ENCODE measurements around the gene CAGE1. TPM values are rescaled to one million over a fixed set of nuclear protein-coding genes. Genes with fewer than 3 reads are reported as not detected.
"Not testable (repeated sequence)": the region's sequence is repeated elsewhere in the genome, so short reads cannot be mapped to it uniquely, and the experiment has no call there.

CAGE1 gene
- total RNA-seq, 1 experiment from 2014 or later: 0.29 TPM

- no peaks in the 10 kb centered on the region for H3K27me3 ChIP-seq (ENCODE audit: low read length)
- no TSS peak for BruUV-seq (replicated peaks)
- no peaks in the 10 kb centered on the region for H3F3A ChIP-seq (ENCODE audit: low read length, unreplicated experiment)
- no peaks in the 10 kb centered on the region for H3K9me2 ChIP-seq (replicated peaks; ENCODE audit: low read length)
- no peak for DNase-seq
- ATAC-seq: no peak
- peaks cover 11% of the 10 kb centered on the region for H3K79me2 ChIP-seq (ENCODE audit: low read length)
- no peak overlapping the region for H2AFZ ChIP-seq (ENCODE audit: low read length)
- H3K4me3 ChIP-seq (ENCODE audit: low read length): no peak overlapping the region
- H3K9me3 ChIP-seq (ENCODE audit: low read length): no peaks in the 10 kb centered on the region
- H3K36me3 ChIP-seq (ENCODE audit: low read depth, low read length): no peaks in the 10 kb centered on the region
- TF ChIP-seq EZH2 (IDR thresholded peaks at IDR 0.05; ENCODE audit: low read length, unreplicated experiment) (no peak), EZH2phosphoT487 (IDR thresholded peaks at IDR 0.05; ENCODE audit: borderline replicate concordance, low read length) (no peak), CTCF (conservative IDR thresholded peaks at IDR 0.05; ENCODE audit: low read depth, low read length) (no peak)
- CTCF ChIA-PET: interaction anchor here (0.6 kb wide), 1 partner anchor 274 kb away, joined by 3 read pairs; no protein-coding TSS in a partner anchor
- intact Hi-C loops (cut with micrococcal nuclease): no loop called here
- no peak overlapping the region for H3K4me2 ChIP-seq (ENCODE audit: low read length)
- H3K9ac ChIP-seq (ENCODE audit: low read length): no peak overlapping the region
- H4K20me1 ChIP-seq (ENCODE audit: low read length): peaks cover 4% of the 10 kb centered on the region; the same call in 1 of the 2 replicates
- POLR2A ChIA-PET (ENCODE audit: unreplicated experiment): interaction anchor here (0.6 kb wide), 1 partner anchor 243 kb away, joined by 10 read pairs; no protein-coding TSS in a partner anchor
- peaks cover 8% of the 10 kb centered on the region for H3K4me1 ChIP-seq (ENCODE audit: insufficient read depth, low read length)
- no peak overlapping the region for H3K27ac ChIP-seq (ENCODE audit: low read length)
These were observed 72.6 kb downstream of the CAGE1 start for GRCh38 chr6:7316658-7317533.

- CTCF ChIA-PET: no interaction called here
These were observed 73.6 kb downstream of the CAGE1 start for GRCh38 chr6:7315948-7316365.

GRCh38 chr6:7315087-7315947 lies 74.2 kb downstream of the CAGE1 start:
- BruUV-seq (replicated peaks); POLR2A ChIA-PET (ENCODE audit: unreplicated experiment); H3F3A ChIP-seq (ENCODE audit: low read length, unreplicated experiment); DNase-seq; H3K4me2 ChIP-seq (ENCODE audit: low read length); H3K36me3 ChIP-seq (ENCODE audit: low read depth, low read length); H3K9me3 ChIP-seq (ENCODE audit: low read length); H3K27me3 ChIP-seq (ENCODE audit: low read length); ATAC-seq; H2AFZ ChIP-seq (ENCODE audit: low read length); intact Hi-C loops (cut with micrococcal nuclease); H3K27ac ChIP-seq (ENCODE audit: low read length); H3K4me3 ChIP-seq (ENCODE audit: low read length); H3K9me2 ChIP-seq (replicated peaks; ENCODE audit: low read length); CTCF ChIA-PET; H3K9ac ChIP-seq (ENCODE audit: low read length): not testable (repeated sequence)
- peaks cover 18% of the 10 kb centered on the region for H3K4me1 ChIP-seq (ENCODE audit: insufficient read depth, low read length)
- peaks cover 27% of the 10 kb centered on the region for H3K79me2 ChIP-seq (ENCODE audit: low read length)
- peaks cover 13% of the 10 kb centered on the region for H4K20me1 ChIP-seq (ENCODE audit: low read length)

More at GRCh38 chr6:7315948-7316365, 73.6 kb downstream of the CAGE1 start:
- no peaks in the 10 kb centered on the region for H3K9me2 ChIP-seq (replicated peaks; ENCODE audit: low read length)
- no peaks in the 10 kb centered on the region for H3F3A ChIP-seq (ENCODE audit: low read length, unreplicated experiment)
- no peak overlapping the region for H3K9ac ChIP-seq (ENCODE audit: low read length)
- POLR2A ChIA-PET (ENCODE audit: unreplicated experiment): no interaction called here
- ATAC-seq (no peak), DNase-seq (no peak)
- BruUV-seq (replicated peaks): no TSS peak
- H3K9me3 ChIP-seq (ENCODE audit: low read length): no peaks in the 10 kb centered on the region
- H3K4me3 ChIP-seq (ENCODE audit: low read length): no peak overlapping the region
- no peaks in the 10 kb centered on the region for H3K36me3 ChIP-seq (ENCODE audit: low read depth, low read length)
- TF ChIP-seq EZH2phosphoT487 (IDR thresholded peaks at IDR 0.05; ENCODE audit: borderline replicate concordance, low read length) (no peak), EZH2 (IDR thresholded peaks at IDR 0.05; ENCODE audit: low read length, unreplicated experiment) (no peak), CTCF (conservative IDR thresholded peaks at IDR 0.05; ENCODE audit: low read depth, low read length) (no peak)
- H2AFZ ChIP-seq (ENCODE audit: low read length): no peak overlapping the region
- intact Hi-C loops (cut with micrococcal nuclease): no loop called here
- H3K4me1 ChIP-seq (ENCODE audit: insufficient read depth, low read length): peaks cover 14% of the 10 kb centered on the region
- H3K4me2 ChIP-seq (ENCODE audit: low read length): no peak overlapping the region
- H3K27ac ChIP-seq (ENCODE audit: low read length): no peak overlapping the region
- no peaks in the 10 kb centered on the region for H3K27me3 ChIP-seq (ENCODE audit: low read length)
- peaks cover 21% of the 10 kb centered on the region for H3K79me2 ChIP-seq (ENCODE audit: low read length)
- H4K20me1 ChIP-seq (ENCODE audit: low read length): peaks cover 9% of the 10 kb centered on the region
